ENCODE results near the gene PHACTR2.
"Not testable (repeated sequence)": the region's sequence is repeated elsewhere in the genome, so short reads cannot be mapped to it uniquely, and the experiment has no call there.

Gene PHACTR2

GRCh38 chr6:143766185-143766553 lies 88.4 kb downstream of the PHACTR2 start:
- DNase-seq (ENCODE audit: low read depth): no peak

- DNase-seq (ENCODE audit: low read depth): no peak
Measured at GRCh38 chr6:143767433-143767832, 89.7 kb downstream of the PHACTR2 start.

GRCh38 chr6:143772116-143773086 lies 94.6 kb downstream of the PHACTR2 start:
- DNase-seq (ENCODE audit: low read depth): no peak

DNA sequence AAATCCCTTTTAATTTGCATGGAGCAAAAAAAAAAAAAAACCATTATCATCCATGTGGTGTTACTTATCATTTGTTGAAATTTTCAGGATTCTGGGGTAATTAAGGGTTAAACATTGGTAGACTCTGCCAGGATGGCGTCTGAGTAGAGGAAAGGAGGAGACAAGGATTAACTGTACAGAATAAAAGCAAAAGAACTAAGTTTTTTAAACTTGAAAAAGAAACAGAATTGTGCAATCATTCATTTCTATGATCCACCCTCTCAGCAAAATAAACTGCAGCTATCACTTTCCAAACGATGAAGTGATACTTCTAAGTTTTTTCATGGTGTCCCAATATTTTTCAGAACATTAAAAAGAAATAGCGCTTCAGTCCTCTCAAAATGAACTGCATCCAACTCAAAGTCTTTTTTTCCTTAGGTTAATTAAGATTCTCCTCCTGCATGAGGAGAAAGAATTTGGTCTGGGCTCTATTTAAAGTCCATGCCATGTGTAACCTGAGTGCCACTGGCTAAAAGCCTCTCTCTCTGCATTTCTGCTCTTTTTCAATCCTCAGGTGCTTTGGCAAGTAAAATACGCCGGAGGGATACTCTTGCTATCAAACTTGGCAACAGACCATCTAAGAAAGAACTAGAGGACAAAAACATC lies 95.9 kb downstream of the PHACTR2 start:
- DNase-seq (ENCODE audit: low read depth): no peak

GRCh38 chr6:143774347-143774746 lies 96.6 kb downstream of the PHACTR2 start:
- DNase-seq (ENCODE audit: low read depth): no peak

DNA sequence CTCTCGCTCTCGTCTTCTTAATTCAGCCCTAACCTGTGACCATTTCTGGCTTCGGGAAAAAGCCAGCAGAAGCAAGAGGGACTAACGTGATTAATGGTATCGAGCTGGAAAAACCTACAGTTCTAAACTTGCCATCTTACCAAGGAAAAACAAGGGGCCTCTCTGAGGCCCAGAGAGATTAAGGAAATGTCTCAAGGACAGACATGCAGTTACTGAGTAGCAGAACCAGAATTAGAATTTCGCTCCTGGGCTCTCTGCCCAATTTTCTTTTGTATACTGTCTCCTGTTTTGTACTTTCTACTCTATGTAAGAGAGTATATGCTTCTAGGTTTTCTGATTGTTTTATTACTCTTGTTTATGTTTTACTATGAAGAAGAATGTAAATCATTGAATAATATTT lies 97.6 kb downstream of the PHACTR2 start:
- DNase-seq (ENCODE audit: low read depth): no peak

- no peak for DNase-seq (ENCODE audit: low read depth)
Measured at GRCh38 chr6:143778926-143779325, 101.2 kb downstream of the PHACTR2 start.

- DNase-seq (ENCODE audit: low read depth): no peak
Measured at GRCh38 chr6:143782481-143782880, 104.7 kb downstream of the PHACTR2 start.

DNA sequence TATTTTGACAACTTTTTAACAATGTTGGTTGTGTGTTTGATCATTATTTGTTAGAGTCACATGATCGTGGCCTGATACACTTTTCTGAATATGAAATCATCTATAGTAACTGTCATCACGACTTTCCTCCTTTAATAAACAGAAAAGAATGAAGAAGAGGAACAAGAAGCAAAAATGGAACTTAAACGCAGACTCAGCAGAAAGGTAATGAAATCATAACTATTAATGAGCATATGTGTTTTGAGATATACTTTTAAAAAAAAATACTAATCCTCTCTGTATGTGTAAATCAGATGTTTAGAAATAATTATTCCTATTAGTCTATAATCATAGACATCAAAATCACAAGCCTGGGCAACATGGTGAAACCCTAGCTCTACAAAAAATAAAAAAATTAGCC lies 105.3 kb downstream of the PHACTR2 start:
- DNase-seq (ENCODE audit: low read depth): no peak

- no peak for DNase-seq (ENCODE audit: low read depth)
Measured at GRCh38 chr6:143784316-143784715, 106.6 kb downstream of the PHACTR2 start.

DNA sequence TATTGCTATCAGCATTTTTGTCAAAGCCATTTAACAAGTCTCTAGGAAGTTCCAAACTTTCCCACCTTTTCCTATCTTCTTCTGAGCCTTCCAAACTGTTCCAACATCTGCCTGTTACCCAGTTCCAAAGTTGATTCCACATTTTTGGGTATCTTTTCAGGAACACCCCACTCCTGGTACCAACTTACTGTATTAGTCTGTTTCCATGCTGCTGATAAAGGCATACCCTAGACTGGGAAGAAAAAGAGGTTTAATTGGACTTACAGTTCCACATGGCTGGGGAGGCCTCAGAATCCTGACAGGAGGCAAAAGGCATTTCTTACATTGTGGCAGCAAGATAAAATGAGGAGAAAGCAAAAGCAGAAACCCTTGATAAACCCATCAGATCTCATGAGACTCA lies 108.6 kb downstream of the PHACTR2 start:
- not testable (repeated sequence) for DNase-seq (ENCODE audit: low read depth)

GRCh38 chr6:143792402-143793279 lies 114.9 kb downstream of the PHACTR2 start:
- no peak for DNase-seq (ENCODE audit: low read depth)

- no peak for DNase-seq (ENCODE audit: low read depth)
Measured at GRCh38 chr6:143793280-143793619, 115.5 kb downstream of the PHACTR2 start.

DNA sequence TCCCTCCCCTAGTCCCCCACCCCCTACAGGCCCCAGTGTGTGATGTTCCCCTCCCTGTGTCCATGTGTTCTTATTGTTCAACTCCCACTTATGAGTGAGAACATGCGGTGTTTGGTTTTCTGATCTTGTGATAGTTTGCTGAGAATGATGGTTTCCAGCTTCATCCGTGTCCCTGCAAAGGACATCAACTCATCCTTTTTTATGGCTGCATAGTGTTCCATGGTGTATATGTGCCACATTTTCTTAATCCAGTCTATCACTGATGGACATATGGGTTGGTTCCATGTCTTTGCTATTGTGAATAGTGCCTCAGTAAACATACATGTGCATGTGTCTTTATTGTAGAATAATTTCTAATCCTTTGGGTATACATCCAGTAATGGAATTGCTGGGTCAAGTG lies 118.8 kb downstream of the PHACTR2 start:
- not testable (repeated sequence) for DNase-seq (ENCODE audit: low read depth)

DNA sequence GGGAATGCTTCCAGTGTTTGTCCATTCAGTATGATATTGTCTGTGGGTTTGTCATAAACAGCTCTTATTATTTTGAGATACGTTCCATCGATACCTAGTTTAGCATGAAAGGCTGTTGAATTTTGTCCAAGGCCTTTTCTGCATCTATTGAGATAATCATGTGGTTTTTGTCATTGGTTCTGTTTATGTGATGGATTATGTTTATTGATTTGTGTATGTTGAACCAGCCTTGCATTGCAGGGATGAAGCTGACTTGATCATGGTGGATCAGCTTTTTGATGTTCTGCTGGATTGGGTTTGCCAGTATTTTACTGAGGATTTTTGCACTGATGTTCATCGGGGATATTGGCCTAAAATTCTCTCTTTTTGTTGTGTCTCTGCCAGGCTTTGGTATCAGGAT lies 120.7 kb downstream of the PHACTR2 start:
- not testable (repeated sequence) for DNase-seq (ENCODE audit: low read depth)

DNA sequence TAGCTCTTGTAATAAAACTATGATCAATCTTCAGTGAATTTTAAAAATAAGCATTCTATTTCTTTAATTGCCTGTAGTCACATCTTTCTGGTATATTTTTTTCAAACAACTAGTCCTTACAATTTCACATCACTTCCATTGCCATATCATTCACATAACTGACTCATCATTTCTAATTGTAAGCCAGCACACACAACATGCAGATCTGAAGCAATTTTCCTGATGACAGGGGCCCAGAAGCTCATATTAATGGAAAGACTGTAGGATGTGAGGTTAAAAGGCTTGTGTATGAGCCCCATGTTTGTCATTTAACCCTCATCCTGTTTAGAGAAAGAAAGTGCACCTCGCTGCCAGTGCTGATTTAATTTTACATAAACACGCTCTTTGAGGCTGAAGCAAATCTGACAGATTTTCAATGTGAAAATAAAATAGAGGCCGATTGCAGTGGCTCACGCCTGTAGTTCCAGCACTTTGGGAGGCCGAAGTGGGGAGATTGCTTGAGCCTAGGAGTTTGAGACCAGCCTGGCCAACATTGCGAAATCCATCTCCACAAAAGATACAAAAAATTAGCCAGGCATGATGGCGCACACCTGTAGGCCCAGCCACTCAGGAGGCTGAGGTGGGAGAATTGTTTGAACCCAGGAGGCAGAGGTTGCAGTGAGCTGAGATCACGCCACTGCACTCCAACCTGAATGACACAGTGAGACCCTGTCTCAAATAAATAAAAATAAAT lies 125.2 kb downstream of the PHACTR2 start:
- DNase-seq (ENCODE audit: low read depth): no peak

GRCh38 chr6:143803769-143804568 lies 126.2 kb downstream of the PHACTR2 start:
- DNase-seq (ENCODE audit: low read depth): no peak

GRCh38 chr6:143804835-143805239 lies 127.1 kb downstream of the PHACTR2 start:
- no peak for DNase-seq (ENCODE audit: low read depth)

DNA sequence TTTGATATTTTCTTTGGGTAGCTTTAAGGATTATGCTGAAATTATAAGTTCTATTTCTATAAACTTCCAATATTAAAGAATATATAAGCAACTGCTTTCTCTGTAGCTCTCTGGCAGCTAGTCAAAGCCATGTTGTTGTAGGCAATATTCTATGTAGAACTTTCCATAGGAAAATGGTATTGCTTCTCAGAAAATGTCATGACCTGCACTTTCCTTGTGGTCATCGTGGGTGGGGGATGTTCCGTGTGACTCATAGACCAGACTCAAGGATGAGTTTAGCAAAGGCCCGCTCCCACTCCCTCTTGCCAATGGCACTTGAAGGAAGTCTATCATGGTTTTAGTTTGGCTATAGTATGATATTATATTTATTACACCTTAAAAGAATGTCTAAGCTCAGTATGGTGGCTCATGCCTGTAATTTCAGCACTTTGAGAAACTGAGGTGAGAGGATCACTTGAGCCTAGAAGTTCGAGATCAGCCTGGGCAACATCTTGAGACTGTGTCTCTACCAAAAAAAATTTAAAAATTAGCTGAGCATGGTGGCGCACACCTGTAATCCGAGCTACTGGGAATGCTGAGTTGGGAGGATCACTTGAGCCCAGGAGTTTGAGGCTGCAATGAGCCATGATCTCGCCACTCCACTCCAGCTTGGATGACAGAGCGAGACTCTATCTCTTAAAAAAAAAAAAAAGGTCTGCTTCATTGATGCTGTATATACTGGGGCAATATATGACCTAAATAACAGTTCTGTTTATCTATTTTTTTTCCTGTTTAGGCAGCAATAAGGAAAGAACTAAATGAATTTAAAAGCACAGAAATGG lies 128.7 kb downstream of the PHACTR2 start:
- peak; percentile 41 for DNase-seq (ENCODE audit: low read depth)

Measured in stimulated activated CD8-positive, alpha-beta memory T cell treated with anti-CD3 and anti-CD28 coated beads, Interleukin-15, amount 100 ng/mL, for 24 hours (primary cell).